K562 (cell line): ENCODE measurements around the gene C7orf25. TPM values are rescaled to one million over a fixed set of nuclear protein-coding genes. Genes with fewer than 3 reads are reported as not detected.

Experiments used
- CBFB ChIP-seq: sonication (generic); formaldehyde crosslinking; IDR thresholded peaks from 2 replicates; pipeline ENCODE4 v1.4.0; 2020; ENCODE audit warnings: mild to moderate bottlenecking, missing genetic modification reagents
- CBX1 ChIP-seq: sonication (generic); IDR thresholded peaks from 2 replicates; pipeline ENCODE4 v1.6.1; 2016; ENCODE audit warnings: antibody characterized with exemption, low read depth, mild to moderate bottlenecking
- FOXA3 ChIP-seq, 2 experiments: fragments of 450-650 bp in 1 of 2; sonication (generic) in 1 of 2; formaldehyde crosslinking; IDR thresholded peaks in 1 of 2; conservative IDR thresholded peaks in 1 of 2; 2 replicates each; pipeline versions ENCODE4 v1.4.0 to v1.8.0; 2020 to 2022; ENCODE audit warnings: mild to moderate bottlenecking in 2 of 2, missing genetic modification reagents in 1 of 2
- GABPA ChIP-seq: fragments of 200-800 bp; sonication (Bioruptor generic); conservative IDR thresholded peaks from 2 replicates; pipeline ENCODE4 v1.6.1; 2016; ENCODE audit warnings: low read depth, missing genetic modification characterization, missing compliant biosample characterization
- ILF3 ChIP-seq: fragments of 450-650 bp; IDR thresholded peaks from 2 replicates; pipeline ENCODE4 v1.6.1; 2018; ENCODE audit warnings: antibody characterized with exemption, mild to moderate bottlenecking, moderate library complexity, borderline replicate concordance
- KDM1A ChIP-seq, 2 experiments: fragments of 450-650 bp; IDR thresholded peaks; 2 replicates each; pipeline ENCODE4 v1.6.1; 2016; ENCODE audit warnings: mild to moderate bottlenecking in 2 of 2
- MAFF ChIP-seq: IDR thresholded peaks from 2 replicates; pipeline ENCODE4 v1.6.1; 2012; ENCODE audit warnings: low read length, improper control_type of control experiment
- MCM7 ChIP-seq, 2 experiments: fragments of 450-650 bp; IDR thresholded peaks; 2 replicates each; pipeline ENCODE4 v1.6.1; 2016 to 2018
- MXI1 ChIP-seq: IDR thresholded peaks from 2 replicates; pipeline ENCODE4 v1.6.1; 2011; ENCODE audit warnings: low read depth, mild to moderate bottlenecking, improper control_type of control experiment, low read length
- SETDB1 ChIP-seq: IDR thresholded peaks from one replicate; pipeline ENCODE4 v1.6.1; 2012; ENCODE audit warnings: low read length, control low read depth, inconsistent platforms
- SMARCC2 ChIP-seq: fragments of 450-650 bp; IDR thresholded peaks from 2 replicates; pipeline ENCODE4 v1.6.1; 2017; ENCODE audit warnings: antibody characterized with exemption, moderate library complexity, mild to moderate bottlenecking, low read depth
- SP2 ChIP-seq: IDR thresholded peaks from 2 replicates; pipeline ENCODE4 v1.6.1; 2011; ENCODE audit warnings: mild to moderate bottlenecking, low read depth, low read length, moderate library complexity; ENCODE audit not compliant: poor library complexity, severe bottlenecking; ENCODE audit errors: extremely low read depth
- SRSF1 ChIP-seq: fragments of 200-400 bp; formaldehyde crosslinking; IDR thresholded peaks from 2 replicates; pipeline ENCODE4 v1.6.1; 2017; ENCODE audit warnings: mild to moderate bottlenecking, low read depth, low read length, moderate library complexity
- SRSF7 ChIP-seq: fragments of 200-400 bp; formaldehyde crosslinking; optimal IDR thresholded peaks from 2 replicates; pipeline ENCODE3; 2017; ENCODE audit warnings: mild to moderate bottlenecking, low read depth, low read length
- STAT6 ChIP-seq: sonication (generic); formaldehyde crosslinking; IDR thresholded peaks from 2 replicates; pipeline ENCODE4 v1.8.1; 2023; ENCODE audit warnings: mild to moderate bottlenecking, missing genetic modification reagents
- TAF15 ChIP-seq: fragments of 200-400 bp; formaldehyde crosslinking; IDR thresholded peaks from 2 replicates; pipeline ENCODE4 v1.6.1; 2017; ENCODE audit warnings: mild to moderate bottlenecking, low read depth, low read length, moderate library complexity
- TCF3 ChIP-seq: sonication (generic); formaldehyde crosslinking; IDR thresholded peaks from 2 replicates; pipeline ENCODE4 v1.4.0; 2020; ENCODE audit warnings: mild to moderate bottlenecking, missing genetic modification reagents
- polyA plus RNA-seq, 8 experiments: library from polyadenylated mRNA; depleted of rRNA in 4 of 8; stranded (reverse) in 5 of 8; unstranded in 3 of 8; fragments of >200 nt; fragmentation: Nextera tagmentation in 2 of 8; fragmentation: Illumina TruSeq in 1 of 8; extraction: Ambion mirVana in 2 of 8; extraction: Trizol in 1 of 8; gene quantifications; 2 replicates each; pipeline versions ENCODE4 v1.2.1 to v1.2.3, GENCODE V29; 2011 to 2014; ENCODE audit warnings: inconsistent platforms in 1 of 8, missing spikeins in 1 of 8
- total RNA-seq, 7 experiments: library from RNA; depleted of rRNA in 6 of 7; stranded (reverse); fragments of >200 nt in 6 of 7; fragmentation: Illumina TruSeq in 2 of 7; extraction: Trizol in 2 of 7; gene quantifications; 2 replicates each; pipeline versions ENCODE4 v1.2.1 to v1.2.3, GENCODE V29; 2011 to 2021; ENCODE audit warnings: low replicate concordance in 1 of 7
- TF ChIP-seq, protein P1 (sequence below): IDR thresholded peaks from 3 replicates; pipeline ENCODE4 v1.6.1; 2011; ENCODE audit warnings: borderline replicate concordance, mild to moderate bottlenecking; ENCODE audit not compliant: insufficient read length, insufficient read depth
- TF ChIP-seq, protein P2 (sequence below): fragments of 200-800 bp; sonication (Bioruptor generic); IDR thresholded peaks from 2 replicates; pipeline ENCODE4 v1.6.1; 2016; ENCODE audit warnings: missing genetic modification characterization, missing compliant biosample characterization

The C7orf25 gene
- total and polyA plus RNA-seq, 9 of the 15 experiments (the other 6 are each of a cell fraction or from before 2014, with no cell fraction given): 1.2 to 4.7 (median 1.9) TPM

DNA sequence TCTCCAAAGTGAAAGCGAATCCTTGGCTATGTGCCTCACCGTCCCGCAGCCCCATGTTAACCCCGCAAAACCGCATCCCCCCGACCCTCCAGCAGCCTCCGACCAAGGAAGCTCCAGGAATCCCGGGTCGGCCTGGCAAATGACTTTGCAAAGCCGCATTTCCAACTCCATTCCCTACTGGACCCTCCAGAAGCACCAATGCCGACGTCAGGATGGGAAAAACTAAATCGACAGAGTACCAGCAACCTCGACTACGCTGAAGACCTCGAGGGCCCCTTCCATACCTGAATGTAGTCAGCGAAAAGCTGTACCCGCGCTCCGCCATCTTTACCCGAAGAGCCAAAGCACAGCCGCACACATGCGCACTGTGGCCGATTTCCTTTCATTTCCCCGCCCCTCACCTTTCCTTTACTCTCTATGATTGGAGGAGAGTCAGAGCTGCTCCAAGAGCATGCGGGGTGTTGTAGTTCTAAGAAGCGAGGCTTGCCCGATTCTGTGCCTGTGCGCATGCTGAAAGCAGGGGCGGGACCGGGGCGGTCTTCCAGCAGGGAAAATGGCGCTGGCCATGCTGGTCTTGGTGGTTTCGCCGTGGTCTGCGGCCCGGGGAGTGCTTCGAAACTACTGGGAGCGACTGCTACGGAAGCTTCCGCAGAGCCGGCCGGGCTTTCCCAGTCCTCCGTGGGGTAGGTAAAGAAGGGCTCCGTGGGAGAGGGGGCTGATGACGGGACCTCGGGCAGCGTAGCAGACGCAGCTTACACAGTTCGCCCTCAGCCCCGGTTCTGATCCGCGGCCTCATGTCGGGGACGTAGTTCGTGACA is 20.2 kb upstream of the C7orf25 start, which contains the start of the genes MRPL32 and PSMA2 (continued):
- TF ChIP-seq, protein P1, sequence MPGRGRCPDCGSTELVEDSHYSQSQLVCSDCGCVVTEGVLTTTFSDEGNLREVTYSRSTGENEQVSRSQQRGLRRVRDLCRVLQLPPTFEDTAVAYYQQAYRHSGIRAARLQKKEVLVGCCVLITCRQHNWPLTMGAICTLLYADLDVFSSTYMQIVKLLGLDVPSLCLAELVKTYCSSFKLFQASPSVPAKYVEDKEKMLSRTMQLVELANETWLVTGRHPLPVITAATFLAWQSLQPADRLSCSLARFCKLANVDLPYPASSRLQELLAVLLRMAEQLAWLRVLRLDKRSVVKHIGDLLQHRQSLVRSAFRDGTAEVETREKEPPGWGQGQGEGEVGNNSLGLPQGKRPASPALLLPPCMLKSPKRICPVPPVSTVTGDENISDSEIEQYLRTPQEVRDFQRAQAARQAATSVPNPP: no peak
- TF ChIP-seq TAF15 (no peak), SRSF7 (no peak), SRSF1 (no peak), ILF3 (no peak), KDM1A (IDR thresholded peaks at IDR 0.05) (no peak), SMARCC2 (no peak), SP2 (no peak), CBX1 (no peak), SETDB1 (no peak), STAT6 (CRISPR knock-in tag) (no peak), MCM7 (IDR thresholded peaks at IDR 0.05) (no peak), GABPA (tag) (0 out of 2 replicates have a peak, but pooled peaks have one; percentile 24), CBFB (no peak), MXI1 (peak; percentile 95), MAFF (no peak), TCF3 (CRISPR knock-in tag) (0 out of 2 replicates have a peak, but pooled peaks have one; percentile 16), FOXA3 (CRISPR knock-in tag; conservative IDR thresholded peaks at IDR 0.05 in 1 of 2, IDR thresholded peaks at IDR 0.05 in 1 of 2) (no peak)
- TF ChIP-seq, protein P2, sequence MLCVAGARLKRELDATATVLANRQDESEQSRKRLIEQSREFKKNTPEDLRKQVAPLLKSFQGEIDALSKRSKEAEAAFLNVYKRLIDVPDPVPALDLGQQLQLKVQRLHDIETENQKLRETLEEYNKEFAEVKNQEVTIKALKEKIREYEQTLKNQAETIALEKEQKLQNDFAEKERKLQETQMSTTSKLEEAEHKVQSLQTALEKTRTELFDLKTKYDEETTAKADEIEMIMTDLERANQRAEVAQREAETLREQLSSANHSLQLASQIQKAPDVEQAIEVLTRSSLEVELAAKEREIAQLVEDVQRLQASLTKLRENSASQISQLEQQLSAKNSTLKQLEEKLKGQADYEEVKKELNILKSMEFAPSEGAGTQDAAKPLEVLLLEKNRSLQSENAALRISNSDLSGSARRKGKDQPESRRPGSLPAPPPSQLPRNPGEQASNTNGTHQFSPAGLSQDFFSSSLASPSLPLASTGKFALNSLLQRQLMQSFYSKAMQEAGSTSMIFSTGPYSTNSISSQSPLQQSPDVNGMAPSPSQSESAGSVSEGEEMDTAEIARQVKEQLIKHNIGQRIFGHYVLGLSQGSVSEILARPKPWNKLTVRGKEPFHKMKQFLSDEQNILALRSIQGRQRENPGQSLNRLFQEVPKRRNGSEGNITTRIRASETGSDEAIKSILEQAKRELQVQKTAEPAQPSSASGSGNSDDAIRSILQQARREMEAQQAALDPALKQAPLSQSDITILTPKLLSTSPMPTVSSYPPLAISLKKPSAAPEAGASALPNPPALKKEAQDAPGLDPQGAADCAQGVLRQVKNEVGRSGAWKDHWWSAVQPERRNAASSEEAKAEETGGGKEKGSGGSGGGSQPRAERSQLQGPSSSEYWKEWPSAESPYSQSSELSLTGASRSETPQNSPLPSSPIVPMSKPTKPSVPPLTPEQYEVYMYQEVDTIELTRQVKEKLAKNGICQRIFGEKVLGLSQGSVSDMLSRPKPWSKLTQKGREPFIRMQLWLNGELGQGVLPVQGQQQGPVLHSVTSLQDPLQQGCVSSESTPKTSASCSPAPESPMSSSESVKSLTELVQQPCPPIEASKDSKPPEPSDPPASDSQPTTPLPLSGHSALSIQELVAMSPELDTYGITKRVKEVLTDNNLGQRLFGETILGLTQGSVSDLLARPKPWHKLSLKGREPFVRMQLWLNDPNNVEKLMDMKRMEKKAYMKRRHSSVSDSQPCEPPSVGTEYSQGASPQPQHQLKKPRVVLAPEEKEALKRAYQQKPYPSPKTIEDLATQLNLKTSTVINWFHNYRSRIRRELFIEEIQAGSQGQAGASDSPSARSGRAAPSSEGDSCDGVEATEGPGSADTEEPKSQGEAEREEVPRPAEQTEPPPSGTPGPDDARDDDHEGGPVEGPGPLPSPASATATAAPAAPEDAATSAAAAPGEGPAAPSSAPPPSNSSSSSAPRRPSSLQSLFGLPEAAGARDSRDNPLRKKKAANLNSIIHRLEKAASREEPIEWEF (CRISPR knock-in tag): no peak
